HG02840 (cell line): ENCODE results near the gene MRPS18C.

Experiments
- ATAC-seq: cut with Tn5 transposase; IDR thresholded peaks from one replicate; pipeline ENCODE4 v1.9.1; 2021; ENCODE audit warnings: mild to moderate bottlenecking, moderate library complexity, moderate number of reproducible peaks; ENCODE audit not compliant: unreplicated experiment, low FRiP score

MRPS18C gene

DNA sequence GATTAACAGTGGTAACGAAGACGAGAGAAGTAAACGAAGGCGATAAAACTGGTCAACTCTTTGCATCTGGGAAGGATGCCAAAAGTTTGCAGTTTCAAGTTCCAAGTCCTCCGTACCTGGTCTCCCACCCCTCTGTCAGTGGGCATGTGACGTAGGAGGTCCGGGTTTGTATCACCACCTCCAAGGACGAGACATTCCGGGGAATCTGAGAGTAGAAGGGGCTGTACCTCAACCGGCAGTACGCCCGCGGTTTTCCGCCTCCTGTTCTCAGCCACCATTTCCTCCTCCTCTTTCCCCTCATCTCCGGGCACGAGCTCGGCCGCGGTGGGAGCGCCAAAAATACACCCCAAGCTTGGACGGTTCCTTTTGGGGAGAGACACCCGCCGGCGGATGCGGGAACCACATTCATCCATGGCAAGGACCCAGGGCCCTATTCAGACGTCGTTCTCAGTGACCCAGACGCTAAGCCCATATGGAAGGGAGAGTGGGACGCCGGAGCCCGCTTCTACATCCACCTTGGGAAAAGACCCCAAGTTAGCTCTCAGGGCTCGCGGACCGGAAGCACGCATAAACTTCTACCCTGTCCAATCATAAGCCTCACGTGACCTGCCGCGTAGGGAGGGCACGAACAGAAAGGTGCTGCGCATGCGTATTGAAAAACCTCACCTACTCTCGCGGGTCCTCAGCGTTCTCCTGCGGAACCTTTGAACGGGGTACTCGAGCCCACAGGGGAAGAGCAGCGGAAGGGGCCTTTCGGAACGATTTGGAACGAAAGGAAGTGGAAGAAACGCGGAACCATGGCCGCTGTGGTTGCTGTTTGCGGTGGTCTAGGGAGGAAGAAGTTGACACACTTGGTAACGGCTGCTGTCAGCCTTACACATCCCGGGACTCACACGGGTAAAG lies at the start of gene MRPS18C, which contains the start of gene HELQ:
Gene MRPS18C, plus strand, starts transcription at position 778 of the 903 bp plus-strand sequence. Its CDS starts 20 bp downstream, at position 798.
Gene HELQ, minus strand, starts transcription at position 543 of the 903 bp plus-strand sequence. Its CDS starts 130 bp downstream, at position 413.
- ATAC-seq, result peak; percentile 97

DNA sequence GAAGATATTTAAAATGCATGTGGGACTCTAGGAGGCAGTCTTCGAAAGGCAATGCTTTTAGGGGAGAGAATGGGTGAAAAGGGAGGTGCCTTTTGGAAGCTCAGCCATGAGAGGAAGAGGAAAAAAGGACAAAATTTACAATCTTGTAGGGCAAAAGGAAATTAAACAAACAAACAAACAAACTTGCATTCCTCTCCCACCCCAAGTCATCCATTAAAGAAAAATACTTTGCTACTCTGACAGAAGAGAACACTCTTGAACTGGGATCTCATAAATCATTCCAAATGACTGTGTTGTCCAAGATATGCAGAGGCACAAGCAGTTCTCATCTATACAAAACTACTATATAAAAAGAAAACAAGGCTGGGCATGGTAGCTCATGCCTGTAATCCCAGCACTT lies 47.0 kb upstream of the MRPS18C start:
- ATAC-seq, result no peak

DNA sequence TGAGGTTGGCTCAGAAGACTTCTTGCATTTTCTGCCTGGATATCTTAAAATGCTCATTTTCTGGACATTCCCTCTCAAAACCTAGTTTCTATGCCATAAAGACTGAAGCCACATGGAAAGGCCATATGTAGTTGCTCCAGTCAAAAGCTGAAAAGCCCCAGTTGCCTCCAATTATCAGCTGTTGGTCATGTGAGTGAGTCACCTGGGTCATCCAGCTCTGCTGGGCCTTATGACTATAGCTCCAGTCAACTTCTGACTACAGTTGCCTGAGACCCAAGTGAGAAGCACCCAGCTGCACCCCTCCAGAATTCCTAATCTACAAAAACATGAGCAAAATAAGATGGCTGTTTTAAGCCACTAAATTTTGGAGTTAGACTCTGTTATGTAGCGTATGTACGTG lies 42.2 kb upstream of the MRPS18C start:
- ATAC-seq, result no peak

DNA sequence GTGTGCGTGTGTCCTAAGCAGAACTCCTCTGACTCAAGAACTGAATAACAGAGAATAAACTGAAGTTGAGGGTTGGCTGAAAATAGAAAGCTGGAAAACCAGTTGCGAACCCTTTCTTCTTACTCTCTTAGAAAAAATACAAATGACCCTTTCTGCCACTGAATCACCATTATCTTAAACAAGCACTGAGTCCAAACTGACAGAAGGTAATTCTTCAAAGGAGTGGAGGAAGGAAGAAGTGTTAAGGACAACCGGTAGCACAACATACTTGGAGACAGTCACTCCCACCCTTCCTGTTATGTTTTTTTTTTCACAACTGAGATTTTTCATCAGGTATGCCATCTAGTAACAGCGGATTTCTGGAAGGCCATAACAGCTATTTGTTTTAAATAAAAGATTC lies 38.3 kb upstream of the MRPS18C start:
- ATAC-seq, result no peak

- ATAC-seq, result no peak
Observed at GRCh38 chr4:83418211-83418610, 37.6 kb upstream of the MRPS18C start.

DNA sequence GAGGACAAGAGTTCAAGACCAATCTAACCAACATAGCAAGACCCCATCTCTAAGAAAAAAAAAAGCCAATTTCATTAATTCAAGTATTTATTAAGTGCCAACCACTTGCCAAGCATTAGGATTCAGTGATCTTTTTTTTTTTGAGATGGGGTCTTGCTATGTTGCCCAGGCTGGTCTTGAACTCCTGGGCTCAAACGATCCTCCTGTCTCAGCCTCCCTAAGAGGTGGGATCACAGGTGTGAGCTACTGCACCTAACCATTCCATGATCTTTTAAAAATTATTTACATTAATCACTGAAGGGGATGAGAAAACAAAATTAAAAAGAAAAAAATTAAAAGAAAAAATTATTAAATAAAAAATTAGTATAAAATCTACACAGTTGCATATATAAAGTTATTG lies 24.7 kb upstream of the MRPS18C start:
- no peak for ATAC-seq

GRCh38 chr4:83436680-83437079 lies 19.2 kb upstream of the MRPS18C start:
- ATAC-seq, result no peak

DNA sequence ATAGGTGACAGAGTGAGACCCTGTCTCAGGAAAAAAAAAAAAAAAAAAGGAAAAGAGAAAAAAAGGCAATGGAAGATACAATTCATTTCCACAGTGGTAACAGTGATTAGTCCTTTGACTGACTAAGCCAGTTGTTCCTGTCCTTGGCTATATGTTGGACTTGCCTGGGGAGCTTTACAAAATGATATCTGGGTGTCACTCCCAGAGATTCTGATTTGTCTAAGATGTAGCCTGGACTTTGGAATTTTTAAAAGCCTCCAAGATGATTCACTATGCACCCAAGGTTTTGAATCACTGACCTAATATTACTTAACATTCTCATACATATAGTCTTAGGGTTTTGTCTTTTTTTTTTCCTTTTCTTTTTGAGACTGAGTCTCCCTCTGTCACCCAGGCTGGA lies 17.1 kb upstream of the MRPS18C start:
- no peak for ATAC-seq

DNA sequence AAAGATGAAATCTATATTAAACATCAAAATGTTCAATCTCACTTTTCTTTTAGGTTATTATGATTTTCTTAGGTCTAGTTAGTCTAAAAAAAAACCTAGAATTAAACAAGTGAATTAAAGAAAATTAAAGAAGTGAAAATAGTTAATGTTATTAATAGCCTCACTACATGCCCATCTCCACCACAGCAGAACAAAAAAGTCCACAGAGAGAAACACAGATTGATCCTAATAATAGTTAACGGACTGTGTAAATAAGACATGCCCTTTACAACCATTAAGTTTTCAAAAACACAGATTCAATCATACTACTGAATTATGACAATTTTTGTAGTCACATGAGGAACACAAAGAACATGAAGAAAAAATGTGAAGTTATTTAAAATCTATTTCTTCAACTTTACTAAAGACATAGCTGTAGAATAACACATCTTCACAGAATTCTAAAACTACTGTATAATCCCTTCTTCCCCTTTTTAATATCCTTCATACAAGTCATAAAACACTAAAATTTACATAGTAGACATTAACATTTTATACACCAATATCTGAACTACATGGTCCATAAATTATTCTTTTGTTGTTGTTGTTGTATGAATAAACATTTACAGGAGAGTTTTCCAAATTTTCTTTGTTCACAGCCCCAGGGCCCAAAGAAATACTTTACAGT lies 15.6 kb upstream of the MRPS18C start:
- no peak for ATAC-seq

DNA sequence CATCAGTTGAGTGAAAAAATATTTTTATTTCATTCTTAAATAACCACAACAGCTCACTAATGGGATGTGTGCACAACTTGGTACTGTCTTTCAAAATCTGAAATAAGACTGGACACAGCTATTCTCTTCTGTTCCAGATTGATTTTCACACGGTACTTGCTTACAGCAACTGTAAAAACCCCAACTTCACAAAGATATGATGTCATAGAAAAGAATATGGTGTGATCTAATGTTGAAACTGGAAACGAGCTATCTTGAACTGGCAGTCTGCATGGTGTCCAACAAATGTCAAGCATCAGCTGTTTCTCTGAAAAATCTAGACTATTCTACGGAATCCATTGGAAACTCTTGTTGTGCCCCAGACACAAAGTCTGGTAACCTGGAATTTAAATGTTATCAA lies 15.0 kb upstream of the MRPS18C start:
- no peak for ATAC-seq

DNA sequence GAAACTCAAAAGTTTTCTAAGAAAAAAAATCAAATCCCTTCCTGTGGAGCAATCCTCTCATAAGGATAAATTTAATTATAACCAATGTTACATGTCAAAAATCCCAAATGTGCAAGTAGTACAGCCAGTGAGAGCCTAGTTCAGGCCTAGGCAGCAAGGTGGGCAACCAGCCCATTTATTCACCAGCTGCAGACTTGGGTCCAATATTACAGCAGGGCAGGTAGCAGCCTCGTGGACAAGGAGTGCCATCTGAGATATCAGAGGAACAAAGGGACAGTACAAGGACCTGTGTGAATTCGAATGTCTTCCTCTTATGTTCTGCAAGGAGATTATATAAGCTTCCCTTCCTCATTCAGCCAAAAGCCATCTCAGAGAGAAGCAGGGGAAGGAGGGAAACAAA lies 6.8 kb upstream of the MRPS18C start:
- no peak for ATAC-seq

- no peak for ATAC-seq
Observed at GRCh38 chr4:83454686-83455085, 1.2 kb upstream of the MRPS18C start.

DNA sequence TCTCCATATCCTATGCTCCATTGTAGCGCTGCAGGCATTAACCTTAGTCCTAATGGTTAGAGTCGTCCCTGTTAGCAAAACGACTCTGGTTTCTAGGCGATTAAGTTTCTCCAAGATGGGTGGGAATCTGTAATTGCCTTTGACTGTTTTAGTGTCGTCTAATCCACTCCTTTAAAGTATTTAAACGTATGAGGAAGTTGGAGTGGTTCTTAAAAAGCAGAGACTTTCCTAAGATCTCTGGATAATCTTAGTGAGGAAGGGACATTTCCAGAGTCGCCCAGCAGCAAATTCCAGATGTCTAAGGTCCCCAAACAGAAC lies 285 bp downstream of the MRPS18C start:
- ATAC-seq, result no peak

GRCh38 chr4:83473423-83473822 lies 17.6 kb downstream of the MRPS18C start:
- no peak for ATAC-seq

DNA sequence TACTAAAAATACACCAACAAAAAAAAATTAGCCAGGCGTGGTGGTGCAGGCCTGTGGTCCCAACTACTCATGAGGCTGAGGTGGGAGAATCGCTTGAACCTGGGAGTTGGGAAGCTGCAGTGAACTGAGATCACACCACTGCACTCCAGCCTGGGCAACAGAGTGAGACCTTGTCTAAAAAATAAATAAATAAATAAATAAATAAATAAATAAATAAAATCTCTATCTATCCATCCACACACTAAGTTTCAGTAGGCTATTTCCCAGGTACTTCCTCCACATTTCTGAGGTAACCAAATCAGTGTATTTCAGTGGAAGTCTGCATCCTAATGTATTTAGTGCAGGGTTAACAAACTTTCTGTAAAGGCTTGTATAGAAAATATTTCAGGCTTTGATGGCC lies 18.1 kb downstream of the MRPS18C start:
- ATAC-seq, result no peak

- peak; percentile 94 for ATAC-seq
Observed at GRCh38 chr4:83484500-83485461, 28.9 kb downstream of the MRPS18C start, which contains the start of gene ABRAXAS1. ABRAXAS1 (minus strand) TSS chr4:83485100; CDS start chr4:83485072, 28 bp downstream.

- ATAC-seq, result no peak
Observed at GRCh38 chr4:83486457-83487129, 30.7 kb downstream of the MRPS18C start.

- no peak for ATAC-seq
Observed at GRCh38 chr4:83489711-83490326, 34.0 kb downstream of the MRPS18C start.

DNA sequence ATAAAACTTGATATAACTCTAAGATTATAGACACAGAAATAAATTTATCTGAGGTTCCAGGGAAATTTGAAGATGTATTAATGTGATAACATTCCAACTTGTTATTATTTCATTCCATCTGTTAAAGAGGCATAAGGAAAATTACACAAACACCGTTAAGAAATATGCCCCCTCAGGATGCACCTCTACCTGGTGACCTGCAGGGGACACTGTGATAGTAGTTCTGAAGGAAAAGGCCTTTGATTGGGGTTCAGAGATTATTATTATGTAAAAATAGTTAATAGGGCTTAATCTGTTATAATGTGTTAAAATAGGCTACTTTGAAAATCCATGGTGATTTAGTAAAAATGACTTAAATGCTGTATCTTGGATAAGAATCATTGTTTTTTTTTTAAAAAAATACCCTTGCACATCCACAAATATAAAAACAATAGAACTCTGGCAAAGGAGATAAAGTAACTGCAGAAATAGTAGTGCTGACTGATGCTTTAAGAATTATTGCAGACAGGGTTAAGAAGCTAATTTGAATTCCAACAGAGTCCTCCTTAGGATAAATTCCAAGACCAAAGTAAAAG lies 35.1 kb downstream of the MRPS18C start:
- ATAC-seq, result no peak
